Activated T-cell treated with anti-CD3 and anti-CD28 coated beads, Interleukin-2, amount 50 U/mL, for 72 hours (primary cell): ENCODE results near the gene MAGI1. TPM values are rescaled to one million over a fixed set of nuclear protein-coding genes. Genes with fewer than 3 reads are reported as not detected.
"Not testable (repeated sequence)": the region's sequence is repeated elsewhere in the genome, so short reads cannot be mapped to it uniquely, and the experiment has no call there.

Experiments
- ATAC-seq, 2 donors: fragments of 150-1000 bp; cut with Tn5 transposase; replicated peaks in 1 of 2; 2 replicates each; pipeline ENCODE4 v1.10.0; 2021; ENCODE audit warnings: moderate library complexity in 2 of 2, mild to moderate bottlenecking in 1 of 2
- DNase-seq, 2 donors: peaks; one replicate each; pipeline ENCODE4 v3.0.0; 2021 to 2022; ENCODE audit warnings: mixed read lengths in 1 of 2
- H3K27ac Mint-ChIP-seq: one replicate; pipeline ENCODE4 v1.8.0; 2022; ENCODE audit warnings: mild to moderate bottlenecking, moderate library complexity, mixed read lengths
- H3K27me3 Mint-ChIP-seq: one replicate; pipeline ENCODE4 v1.8.0; 2022; ENCODE audit warnings: low read depth, mixed read lengths
- H3K36me3 Mint-ChIP-seq, 2 donors: one replicate each; pipeline ENCODE4 v1.8.0; 2022; ENCODE audit warnings: mixed read lengths in 2 of 2, mild to moderate bottlenecking in 1 of 2; ENCODE audit not compliant: insufficient read depth in 2 of 2
- H3K4me1 Mint-ChIP-seq: one replicate; pipeline ENCODE4 v1.8.0; 2022; ENCODE audit warnings: low read depth, mixed read lengths
- H3K4me3 Mint-ChIP-seq, 2 donors: one replicate each; pipeline ENCODE4 v1.8.0; 2022; ENCODE audit warnings: mild to moderate bottlenecking in 2 of 2, mixed read lengths in 2 of 2, moderate library complexity in 2 of 2
- H3K9me3 Mint-ChIP-seq, 2 donors: one replicate each; pipeline ENCODE4 v1.8.0; 2022; ENCODE audit warnings: mixed read lengths in 2 of 2
- total RNA-seq, 2 donors: library from RNA; stranded (reverse); gene quantifications; one replicate each; pipeline ENCODE4 v1.2.3, GENCODE V29; 2022

Gene MAGI1
- total RNA-seq, 2 donors from 2014 or later = 0.41 to 0.67 TPM

DNA sequence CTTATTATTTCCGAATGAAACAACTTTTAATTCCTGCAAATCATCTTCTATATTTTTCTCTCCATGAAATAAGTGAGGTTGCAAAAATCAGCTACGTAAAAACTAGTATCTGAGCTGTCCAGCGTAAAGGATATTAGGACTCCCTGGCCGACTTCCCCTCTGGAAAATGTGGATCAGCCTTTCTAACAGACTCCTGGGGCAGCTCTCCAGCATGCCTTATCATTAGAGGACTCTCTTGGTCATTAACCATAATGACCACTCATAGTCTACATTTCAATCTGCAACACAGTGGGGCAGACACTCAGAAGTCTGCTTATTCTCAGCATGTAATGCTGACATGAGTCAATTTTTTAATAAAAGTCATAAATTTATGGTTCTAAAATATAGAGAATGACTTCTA, 130.1 kb downstream of the MAGI1 start:
- no peak for ATAC-seq
- Mint-ChIP-seq H3K9me3 (peaks cover 0 to 5% of the 10 kb centered on the region in 2 donors), H3K4me3 (no peak overlapping the region), H3K27me3 (peaks cover 6% of the 10 kb centered on the region), H3K36me3 (no peaks in the 10 kb centered on the region), H3K4me1 (no peaks in the 10 kb centered on the region), H3K27ac (no peak overlapping the region)
- DNase-seq = no peak

DNA sequence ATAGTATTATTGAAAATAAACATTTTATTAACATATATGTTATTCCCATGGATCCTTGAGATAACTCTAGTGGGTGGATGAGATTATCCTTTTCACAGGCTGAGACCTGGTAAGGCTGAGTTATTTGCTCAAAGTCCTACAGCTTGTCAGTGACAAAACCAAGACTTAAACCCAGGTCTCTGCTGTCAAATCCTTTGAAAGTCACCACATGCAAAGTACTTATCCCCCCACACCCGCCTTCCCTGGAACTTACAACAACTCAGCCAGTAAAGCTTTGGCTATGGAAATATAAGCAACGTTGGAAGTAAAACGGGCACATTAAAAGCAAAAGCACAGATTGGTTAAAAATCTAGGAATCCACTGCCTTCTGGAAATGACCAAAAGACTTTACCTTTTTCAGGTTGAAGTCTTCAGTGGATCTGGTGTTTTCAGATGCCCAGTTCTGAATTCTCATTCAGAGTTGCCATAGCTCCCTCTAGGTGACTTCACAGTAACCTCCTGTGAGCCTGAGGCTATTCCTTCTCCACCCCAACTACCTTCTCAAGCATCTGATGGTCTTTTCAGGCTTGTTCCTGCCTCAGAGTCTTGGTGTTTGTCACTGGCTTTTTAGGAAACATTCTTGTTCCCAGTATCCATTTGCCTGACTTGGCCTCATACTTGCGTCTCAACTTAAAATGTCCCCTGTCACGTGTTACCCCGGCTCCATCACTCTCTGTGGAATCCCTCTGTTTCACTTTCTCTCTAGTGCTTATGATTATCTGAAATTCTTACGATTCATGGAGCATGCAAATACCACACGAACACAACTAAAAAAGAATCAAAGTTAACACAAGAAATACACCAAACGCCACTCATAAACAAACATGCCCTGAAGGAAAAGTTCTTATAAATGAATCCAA, 131.2 kb downstream of the MAGI1 start:
- ATAC-seq (no peak), DNase-seq (no peak)
- no peaks in the 10 kb centered on the region for H3K36me3 Mint-ChIP-seq
- peaks cover 6% of the 10 kb centered on the region for H3K27me3 Mint-ChIP-seq
- no peak overlapping the region for H3K27ac Mint-ChIP-seq
- H3K9me3 Mint-ChIP-seq = peaks cover 0 to 5% of the 10 kb centered on the region in 2 donors
- H3K4me3 Mint-ChIP-seq = no peak overlapping the region
- no peaks in the 10 kb centered on the region for H3K4me1 Mint-ChIP-seq

DNA sequence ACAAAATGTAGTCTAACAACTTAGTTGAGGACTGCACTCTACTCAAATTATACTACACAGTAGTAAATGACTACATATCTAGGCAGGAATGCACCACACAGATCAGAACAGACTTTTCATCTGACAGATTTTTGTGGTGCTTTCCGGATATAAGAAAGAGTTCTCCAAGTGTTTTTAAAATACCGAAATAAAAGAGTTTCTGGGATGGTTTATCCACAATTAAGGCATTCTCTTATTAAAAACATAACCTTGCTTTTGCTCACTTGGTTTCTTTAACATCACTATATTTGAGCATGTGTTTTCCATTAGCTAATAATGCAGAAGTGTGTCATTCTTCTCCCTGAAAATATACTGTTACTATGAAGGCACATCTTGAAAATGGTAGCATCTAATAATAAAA, 132.9 kb downstream of the MAGI1 start:
- Mint-ChIP-seq H3K27me3 (peaks cover 6% of the 10 kb centered on the region), H3K4me3 (no peak overlapping the region), H3K4me1 (no peaks in the 10 kb centered on the region), H3K9me3 (peaks cover 0 to 5% of the 10 kb centered on the region in 2 donors), H3K27ac (no peak overlapping the region), H3K36me3 (no peaks in the 10 kb centered on the region)
- ATAC-seq = no peak
- DNase-seq = no peak

DNA sequence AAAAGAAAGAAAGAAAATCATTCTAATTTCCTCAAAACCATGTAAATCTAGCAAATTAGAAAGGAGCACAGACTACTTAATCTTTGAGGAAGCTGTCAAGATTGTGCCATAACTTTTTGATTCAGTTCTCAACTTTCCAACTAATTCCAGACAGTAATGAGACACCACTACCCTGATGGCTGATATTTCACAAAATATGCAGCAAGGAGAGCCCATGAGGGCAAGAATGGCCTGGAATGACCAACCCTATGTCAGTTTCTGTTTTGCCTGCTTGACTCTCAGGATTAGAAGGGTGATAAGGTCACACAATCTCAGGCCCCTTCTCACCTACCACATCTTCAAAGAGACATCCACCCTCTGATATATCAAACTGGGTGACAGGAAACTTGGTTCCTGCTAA, 134.7 kb downstream of the MAGI1 start:
- Mint-ChIP-seq H3K4me1 (no peaks in the 10 kb centered on the region), H3K27me3 (peaks cover 6% of the 10 kb centered on the region), H3K36me3 (no peaks in the 10 kb centered on the region), H3K27ac (no peak overlapping the region), H3K9me3 (peaks cover 0 to 5% of the 10 kb centered on the region in 2 donors), H3K4me3 (no peak overlapping the region)
- ATAC-seq (no peak), DNase-seq (no peak)

DNA sequence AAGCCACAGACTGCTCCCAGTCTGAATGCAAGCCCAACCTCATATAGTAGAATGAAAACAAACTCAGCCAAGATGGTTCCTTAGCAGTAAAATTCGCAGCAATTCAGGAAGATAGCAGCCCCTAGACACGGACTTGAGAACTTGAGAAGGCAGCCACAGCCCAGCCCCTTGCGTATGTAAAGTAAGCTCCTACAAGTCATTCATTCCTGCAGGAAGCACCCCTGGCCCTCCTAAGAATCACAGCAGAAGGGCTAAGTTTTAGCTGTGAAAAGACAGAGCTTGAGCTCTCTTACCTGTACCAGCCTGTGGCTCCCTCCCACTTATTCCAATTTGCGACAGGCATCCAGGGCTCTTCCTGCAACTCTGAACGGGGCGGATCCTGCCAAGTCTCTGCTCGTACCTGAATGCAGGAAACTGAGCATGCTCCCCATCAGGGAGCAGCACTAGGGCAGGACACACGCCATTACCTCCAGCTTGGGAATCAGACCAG, 136.4 kb downstream of the MAGI1 start:
- Mint-ChIP-seq H3K36me3 (no peaks in the 10 kb centered on the region), H3K4me3 (no peak overlapping the region)
- no peak for DNase-seq

DNA sequence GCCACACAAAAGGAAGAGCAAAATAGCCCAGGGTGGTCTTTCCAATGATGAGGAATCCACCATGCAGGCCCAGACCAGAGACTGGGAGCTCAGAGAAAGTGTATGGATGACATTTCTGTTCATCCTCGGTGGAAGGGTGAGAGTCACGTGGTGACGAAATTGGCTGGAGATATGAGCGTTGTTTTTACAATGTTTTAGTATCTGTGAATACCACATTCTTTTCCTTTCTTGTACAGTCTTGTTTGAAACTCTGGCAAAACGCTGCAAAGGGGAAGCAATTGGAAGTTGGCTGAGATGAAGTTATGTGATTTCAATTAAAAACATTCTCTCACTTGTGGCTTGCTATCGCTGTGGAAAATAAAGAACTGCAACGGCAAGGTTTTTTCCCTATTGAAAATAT, 137.5 kb downstream of the MAGI1 start:
- no peaks in the 10 kb centered on the region for H3K36me3 Mint-ChIP-seq
- ATAC-seq (no peak), DNase-seq (no peak)
- no peak overlapping the region for H3K4me3 Mint-ChIP-seq
- H3K9me3 Mint-ChIP-seq = peaks cover 0 to 5% of the 10 kb centered on the region in 2 donors
- peaks cover 6% of the 10 kb centered on the region for H3K27me3 Mint-ChIP-seq
- no peak overlapping the region for H3K27ac Mint-ChIP-seq
- no peaks in the 10 kb centered on the region for H3K4me1 Mint-ChIP-seq

More for the DNA sequence above, 136.4 kb downstream of the MAGI1 start:
- no peak for ATAC-seq
- peaks cover 6% of the 10 kb centered on the region for H3K27me3 Mint-ChIP-seq
- no peak overlapping the region for H3K27ac Mint-ChIP-seq
- no peaks in the 10 kb centered on the region for H3K4me1 Mint-ChIP-seq
- H3K9me3 Mint-ChIP-seq = peaks cover 0 to 5% of the 10 kb centered on the region in 2 donors

DNA sequence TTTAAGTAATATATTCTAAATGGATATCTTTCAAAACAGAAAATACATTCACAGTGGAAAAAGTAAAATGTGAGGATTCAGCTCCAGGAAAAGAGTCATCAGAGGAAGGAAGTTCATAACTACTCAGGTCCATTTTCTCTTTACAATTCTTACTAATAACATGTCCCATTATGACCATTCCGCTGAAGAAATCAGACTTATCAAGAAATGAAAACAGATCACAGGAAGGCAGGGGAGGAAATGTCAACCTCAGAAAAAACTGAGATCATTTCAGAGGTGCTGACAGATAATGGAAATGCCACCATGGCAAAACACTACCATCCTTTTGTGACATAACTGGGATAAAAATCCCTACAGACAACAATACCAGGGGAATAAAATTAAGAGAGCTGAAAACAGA, 139.5 kb downstream of the MAGI1 start:
- H3K27me3 Mint-ChIP-seq = no peaks in the 10 kb centered on the region
- H3K9me3 Mint-ChIP-seq = peaks cover 0 to 2% of the 10 kb centered on the region in 2 donors
- ATAC-seq (no peak), DNase-seq (no peak)
- H3K4me3 Mint-ChIP-seq = no peak overlapping the region
- H3K27ac Mint-ChIP-seq = no peak overlapping the region
- no peaks in the 10 kb centered on the region for H3K36me3 Mint-ChIP-seq
- H3K4me1 Mint-ChIP-seq = no peaks in the 10 kb centered on the region

DNA sequence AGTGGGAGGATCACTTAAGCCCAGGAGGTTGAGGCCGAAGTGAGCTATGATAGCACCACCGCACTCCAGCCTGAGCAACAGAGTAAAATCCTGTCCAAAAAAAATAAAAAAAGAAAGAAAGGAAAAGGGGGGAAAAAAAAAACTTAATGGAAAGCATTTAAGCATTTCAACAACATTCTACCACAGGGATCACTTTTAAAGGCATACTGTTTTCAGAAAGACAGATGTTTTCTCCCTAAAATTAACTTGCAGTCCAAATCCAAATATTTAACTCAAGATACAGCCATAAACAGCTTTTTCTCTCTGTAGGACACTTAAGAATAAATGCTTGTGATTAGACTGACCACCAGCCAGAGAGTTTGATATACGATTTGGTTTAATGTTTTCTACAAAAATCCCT, 141.0 kb downstream of the MAGI1 start:
- no peak overlapping the region for H3K4me3 Mint-ChIP-seq
- H3K27ac Mint-ChIP-seq = no peak overlapping the region
- no peaks in the 10 kb centered on the region for H3K4me1 Mint-ChIP-seq
- H3K27me3 Mint-ChIP-seq = no peaks in the 10 kb centered on the region
- ATAC-seq (no peak), DNase-seq (no peak)
- H3K9me3 Mint-ChIP-seq = peaks cover 0 to 2% of the 10 kb centered on the region in 2 donors
- H3K36me3 Mint-ChIP-seq = no peaks in the 10 kb centered on the region

DNA sequence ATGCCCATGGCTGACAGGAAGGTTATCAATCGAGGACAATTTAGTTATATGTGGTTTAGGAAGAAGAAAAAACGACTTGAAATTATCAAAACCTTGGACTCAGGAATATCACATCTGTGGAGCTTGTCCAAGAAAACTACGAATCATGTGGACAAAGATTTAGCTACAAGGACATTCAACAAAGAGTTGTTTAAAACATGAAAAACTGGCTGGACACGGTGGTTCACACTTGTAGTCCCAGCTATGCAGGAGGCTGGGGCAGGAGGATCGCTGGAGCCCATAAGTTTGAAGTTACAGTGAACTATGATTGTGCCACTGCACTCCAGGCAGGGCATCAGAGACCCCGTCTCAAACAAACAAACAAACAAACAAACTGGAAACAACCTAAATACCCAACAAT, 142.4 kb downstream of the MAGI1 start:
- DNase-seq (no peak), ATAC-seq (no peak)
- Mint-ChIP-seq H3K27ac (no peak overlapping the region), H3K36me3 (no peaks in the 10 kb centered on the region), H3K9me3 (peaks cover 0 to 2% of the 10 kb centered on the region in 2 donors), H3K27me3 (no peaks in the 10 kb centered on the region), H3K4me1 (no peaks in the 10 kb centered on the region), H3K4me3 (no peak overlapping the region)

DNA sequence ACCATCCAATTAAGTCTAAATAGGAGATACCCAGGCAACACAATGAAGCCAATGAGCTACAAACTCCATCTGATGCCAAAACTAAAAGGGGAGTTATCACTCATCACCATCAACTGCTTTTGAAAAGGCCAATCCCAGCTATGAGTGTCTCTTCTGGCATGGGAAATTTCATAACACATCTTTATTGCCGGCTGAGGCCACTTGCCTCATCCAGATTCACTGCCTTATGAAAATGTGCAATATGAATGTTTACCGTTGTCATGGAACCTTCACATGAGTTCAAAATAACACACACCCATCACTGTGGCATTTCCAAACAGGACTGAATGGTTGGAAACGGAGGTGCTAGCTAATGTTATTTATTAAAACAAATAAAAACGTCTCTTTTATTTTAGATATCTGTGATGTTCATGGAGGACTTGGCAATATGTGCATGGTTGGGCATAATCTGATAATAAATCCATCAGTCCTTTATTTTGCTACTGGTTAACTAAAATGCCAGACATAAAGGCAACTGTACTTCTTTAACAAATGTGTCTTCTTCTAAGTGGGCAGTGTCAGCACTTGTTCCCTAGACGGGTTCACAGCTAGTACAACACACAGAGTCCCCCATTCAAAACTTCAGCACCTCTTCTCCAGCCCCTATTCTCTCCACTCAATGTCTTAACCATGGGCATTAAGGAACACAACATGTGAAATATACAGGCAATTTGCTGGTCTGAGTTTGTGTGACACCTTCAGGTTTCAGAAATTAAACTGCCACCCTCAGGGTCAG, 143.9 kb downstream of the MAGI1 start:
- Mint-ChIP-seq H3K27ac (no peak overlapping the region), H3K9me3 (peaks cover 0 to 2% of the 10 kb centered on the region in 2 donors), H3K4me1 (no peaks in the 10 kb centered on the region), H3K27me3 (no peaks in the 10 kb centered on the region), H3K36me3 (no peaks in the 10 kb centered on the region), H3K4me3 (no peak overlapping the region)
- ATAC-seq (no peak), DNase-seq (no peak)

DNA sequence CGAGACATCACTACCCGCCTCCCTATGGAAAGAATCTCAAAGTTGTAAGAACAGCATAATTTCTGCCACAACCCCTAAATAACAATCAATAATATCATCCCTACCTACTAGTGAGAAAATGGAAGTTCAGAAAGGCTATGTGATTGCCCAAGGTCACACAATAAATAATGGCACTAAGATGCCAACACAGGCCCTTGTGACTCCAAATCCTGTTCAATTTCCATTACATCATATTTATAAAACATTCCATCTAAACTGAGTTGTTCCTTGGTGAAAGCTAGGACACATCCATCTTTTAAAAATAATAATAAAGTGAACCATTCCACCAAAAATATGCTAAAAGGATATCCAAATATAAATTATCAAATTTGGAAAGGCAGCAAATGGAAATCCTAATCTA, 144.6 kb downstream of the MAGI1 start:
- no peak overlapping the region for H3K4me3 Mint-ChIP-seq
- DNase-seq = no peak

DNA sequence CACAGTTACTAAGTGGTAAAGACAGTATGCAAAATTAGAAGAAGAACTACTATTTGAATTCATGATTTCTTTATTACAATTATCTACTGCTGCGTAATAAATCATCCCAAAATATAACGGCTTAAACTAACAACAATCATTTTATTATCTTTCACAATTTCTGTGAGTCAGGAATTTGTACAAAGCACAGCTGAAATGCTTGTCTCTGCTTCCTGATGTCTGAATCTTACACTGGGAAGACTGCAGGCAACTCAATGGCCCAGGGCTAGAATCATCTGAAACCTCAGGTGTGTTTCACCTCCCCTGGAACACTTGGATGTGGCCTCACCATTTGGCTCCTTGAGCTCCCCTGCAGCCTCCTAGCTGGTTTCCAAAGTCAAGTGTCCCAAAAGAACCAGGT, 145.1 kb downstream of the MAGI1 start:
- Mint-ChIP-seq H3K27ac (no peak overlapping the region), H3K4me1 (no peaks in the 10 kb centered on the region), H3K9me3 (peaks cover 0 to 2% of the 10 kb centered on the region in 2 donors), H3K4me3 (no peak overlapping the region), H3K27me3 (no peaks in the 10 kb centered on the region), H3K36me3 (no peaks in the 10 kb centered on the region)
- DNase-seq (no peak), ATAC-seq (no peak)

More for the DNA sequence above, 144.6 kb downstream of the MAGI1 start:
- Mint-ChIP-seq H3K36me3 (no peaks in the 10 kb centered on the region), H3K9me3 (peaks cover 0 to 2% of the 10 kb centered on the region in 2 donors), H3K4me1 (no peaks in the 10 kb centered on the region), H3K27me3 (no peaks in the 10 kb centered on the region), H3K27ac (no peak overlapping the region)
- no peak for ATAC-seq

DNA sequence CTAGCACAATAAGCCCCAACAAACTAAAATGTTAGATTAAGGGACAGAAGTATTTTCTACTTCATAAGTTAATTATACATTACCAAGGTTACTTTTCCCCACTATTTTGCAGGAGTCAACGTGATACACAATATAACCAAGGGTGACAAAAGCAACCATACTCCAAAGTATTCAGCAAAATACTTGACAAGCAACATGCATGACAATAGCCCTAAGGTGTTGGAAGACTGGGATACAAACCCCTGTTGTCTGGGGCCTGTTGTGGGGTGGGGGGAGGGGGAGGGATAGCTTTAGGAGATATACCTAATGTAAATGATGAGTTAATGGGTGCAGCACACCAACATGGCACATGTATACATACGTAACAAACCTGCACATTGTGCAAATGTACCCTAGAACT, 147.2 kb downstream of the MAGI1 start:
- not testable (repeated sequence) for ATAC-seq, H3K4me1 Mint-ChIP-seq

More for the DNA sequence above, 147.2 kb downstream of the MAGI1 start:
- H3K36me3 Mint-ChIP-seq, H3K27me3 Mint-ChIP-seq, H3K27ac Mint-ChIP-seq, DNase-seq, H3K9me3 Mint-ChIP-seq, H3K4me3 Mint-ChIP-seq: not testable (repeated sequence)
